ENCODE measurements around the gene MRPL45.

Gene MRPL45

DNA sequence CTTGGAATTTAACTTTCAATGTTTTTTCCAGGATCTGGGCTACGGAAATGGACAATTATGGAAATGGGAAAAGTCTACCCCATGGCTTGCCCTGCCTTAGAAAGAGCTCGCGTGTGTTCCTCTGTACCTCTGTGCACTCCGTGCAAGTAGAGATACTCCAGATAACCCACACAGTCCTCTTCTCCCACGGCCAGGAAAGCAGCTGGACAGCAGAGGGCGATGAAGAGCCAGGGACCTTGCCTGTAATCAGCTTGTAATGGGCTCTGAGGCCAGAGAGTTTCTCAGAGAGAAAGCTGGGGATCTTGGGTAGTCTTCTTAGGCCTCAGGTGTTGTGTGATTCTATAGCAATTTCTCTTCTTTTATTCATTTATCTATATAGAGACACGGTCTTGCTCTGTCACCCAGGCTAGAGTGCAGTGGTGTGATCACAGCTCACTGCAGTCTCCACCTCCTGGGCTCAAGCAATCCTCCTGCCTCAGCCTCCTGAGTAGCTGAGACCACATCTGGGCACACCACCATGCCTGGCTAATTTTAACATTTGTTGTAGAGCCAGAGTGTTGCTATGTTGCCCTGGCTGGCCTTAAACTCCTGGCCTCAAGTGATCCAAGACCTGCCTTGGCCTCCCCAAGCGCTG, 52.2 kb downstream of the MRPL45 start:
- peak; percentile 84 to 89 (median 88) for DNase-seq

- no peak for DNase-seq
These were observed 53.1 kb downstream of the MRPL45 start for GRCh38 chr17:38350035-38350434.

DNA sequence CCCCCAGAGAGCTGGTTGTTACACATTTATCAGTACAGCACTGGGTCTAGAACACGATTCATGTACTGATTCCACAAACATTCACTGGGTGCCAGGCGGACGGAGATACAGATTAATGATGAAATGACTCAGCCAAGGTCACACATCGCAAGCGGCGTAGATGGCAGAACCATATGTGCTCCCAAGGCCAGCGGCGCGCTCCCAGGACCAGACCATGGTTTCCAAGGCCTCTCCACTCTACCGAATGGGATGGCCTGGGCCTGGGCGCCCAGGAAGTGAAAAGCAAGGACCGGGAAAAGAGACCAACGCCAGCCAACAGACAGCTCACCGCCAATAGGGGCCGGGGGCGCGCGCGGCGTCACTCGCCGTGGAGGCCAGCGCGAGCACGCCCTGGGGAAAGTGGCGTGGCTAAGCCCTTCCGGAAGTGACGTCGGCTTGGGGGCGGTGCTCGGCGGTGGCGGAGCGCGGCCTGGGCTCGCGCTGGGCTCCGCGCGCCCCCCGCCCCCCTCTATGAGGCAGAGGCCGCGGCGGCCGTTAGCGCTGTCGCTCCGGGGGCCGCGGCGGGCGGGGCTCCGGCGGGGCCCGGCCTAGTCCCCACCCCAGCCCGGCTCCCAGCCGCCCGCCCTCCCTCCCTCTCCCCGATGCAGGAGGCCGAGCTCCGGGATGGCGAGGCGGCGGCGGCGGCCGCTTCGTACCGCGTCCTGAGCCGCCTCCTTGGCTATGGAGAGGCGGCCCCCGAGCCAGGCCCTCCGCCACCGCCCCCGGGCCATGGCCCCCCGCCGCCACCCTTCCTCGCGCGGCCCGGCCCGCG, 54.6 kb downstream of the MRPL45 start, which contains the start of gene SOCS7:
SOCS7 (plus strand) TSS at position 433 of the 811 bp plus-strand sequence; CDS start at position 642, 209 bp downstream.
- DNase-seq: peak; percentile 94 to 98 (median 96)

GRCh38 chr17:38352245-38353085, 55.5 kb downstream of the MRPL45 start:
- peak; percentile 37 to 75 (median 54) for DNase-seq

GRCh38 chr17:38353086-38353604, 56.2 kb downstream of the MRPL45 start:
- no peak for DNase-seq

DNA sequence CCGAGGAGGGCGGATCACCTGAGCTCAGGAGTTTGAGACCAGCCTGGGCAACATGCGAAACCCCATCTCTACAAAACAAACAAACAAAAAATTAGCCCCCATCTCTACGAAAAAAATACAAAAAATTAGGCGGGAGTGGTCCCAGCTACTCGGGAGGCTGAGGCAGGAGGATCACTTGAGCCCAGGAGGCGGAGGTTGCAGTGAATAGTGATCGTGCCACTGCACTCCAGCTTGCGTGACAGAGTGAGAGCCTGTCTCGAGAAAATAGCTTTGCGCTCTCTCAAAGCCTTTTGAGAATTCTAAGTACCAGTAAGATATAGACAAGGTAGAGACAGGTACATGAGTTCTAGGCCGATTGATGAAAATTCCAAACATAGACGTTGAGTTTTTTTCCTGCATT, 56.7 kb downstream of the MRPL45 start:
- DNase-seq: no peak

DNA sequence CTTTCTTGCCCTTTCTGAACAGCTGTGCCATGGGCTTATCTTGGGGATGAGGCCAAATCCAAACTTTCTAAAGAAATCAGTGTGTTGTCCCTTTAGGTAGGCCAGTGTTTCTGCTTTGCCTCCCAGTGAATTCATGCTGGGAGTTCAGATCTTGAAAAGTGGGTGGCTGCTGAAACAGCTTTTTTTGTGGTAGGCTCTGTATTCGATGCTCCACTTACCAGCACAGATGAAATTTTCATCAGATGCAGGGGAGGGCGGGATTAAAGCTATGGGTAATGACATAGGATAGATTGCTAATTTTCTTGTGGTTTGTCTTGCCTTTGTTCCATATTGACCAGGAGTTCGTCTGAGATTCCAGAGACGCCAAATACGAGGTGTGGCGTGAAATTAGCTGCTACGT, 57.5 kb downstream of the MRPL45 start:
- DNase-seq: no peak

- DNase-seq: no peak
These were observed 58.3 kb downstream of the MRPL45 start for GRCh38 chr17:38355251-38355650.

DNA sequence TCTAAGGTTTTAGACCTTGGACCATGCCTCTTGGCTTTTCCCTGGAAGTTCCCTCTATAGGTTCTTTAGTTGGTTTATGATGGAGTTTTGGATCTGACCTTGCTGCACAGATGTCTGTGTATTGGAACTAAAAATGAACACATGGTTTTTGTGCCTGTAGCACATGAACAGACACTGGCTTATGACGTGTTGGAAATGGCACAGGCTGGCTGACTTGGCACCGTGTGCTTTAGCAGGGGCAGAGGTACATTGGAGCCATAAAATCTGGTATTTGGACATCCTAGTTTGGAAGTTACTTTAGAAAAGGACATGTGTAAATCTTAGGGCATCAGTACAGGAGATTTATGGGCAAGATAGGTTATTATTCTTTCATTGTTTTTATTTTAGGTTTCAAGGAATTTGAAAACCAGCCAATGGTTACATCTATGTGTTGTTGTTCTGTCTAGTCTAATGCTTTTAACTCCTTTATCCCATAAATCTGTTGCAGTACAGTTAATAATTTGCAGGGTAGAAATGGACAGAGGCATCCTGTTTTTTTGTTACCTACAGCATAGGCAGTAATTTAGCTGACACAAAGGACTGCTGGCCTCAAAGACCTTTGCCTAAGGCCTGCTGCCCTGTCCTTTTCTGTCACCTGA, 60.6 kb downstream of the MRPL45 start:
- no peak for DNase-seq

- no peak for DNase-seq
These were observed 61.9 kb downstream of the MRPL45 start for GRCh38 chr17:38358586-38359513.

GRCh38 chr17:38361694-38362465, 64.9 kb downstream of the MRPL45 start:
- DNase-seq: no peak

DNA sequence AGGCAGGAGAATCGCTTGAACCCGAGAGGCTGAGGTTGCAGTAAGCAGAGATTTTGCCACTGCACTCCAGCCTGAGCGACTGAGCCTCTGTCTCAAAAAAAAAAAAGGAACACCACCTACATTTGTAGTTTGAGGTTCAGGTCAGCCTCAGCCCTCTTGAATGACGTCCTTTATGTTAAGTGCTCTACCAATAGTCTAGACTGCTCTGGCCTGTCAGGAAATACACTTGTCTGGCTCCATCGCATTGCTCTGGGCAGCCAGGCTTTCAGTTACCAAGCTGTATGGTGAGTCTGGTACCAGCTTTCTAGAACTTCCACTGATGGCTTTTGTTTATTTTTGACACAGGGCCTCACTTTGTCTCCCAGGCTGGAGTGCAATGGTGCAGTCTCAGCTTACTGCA, 66.0 kb downstream of the MRPL45 start:
- DNase-seq: no peak

DNA sequence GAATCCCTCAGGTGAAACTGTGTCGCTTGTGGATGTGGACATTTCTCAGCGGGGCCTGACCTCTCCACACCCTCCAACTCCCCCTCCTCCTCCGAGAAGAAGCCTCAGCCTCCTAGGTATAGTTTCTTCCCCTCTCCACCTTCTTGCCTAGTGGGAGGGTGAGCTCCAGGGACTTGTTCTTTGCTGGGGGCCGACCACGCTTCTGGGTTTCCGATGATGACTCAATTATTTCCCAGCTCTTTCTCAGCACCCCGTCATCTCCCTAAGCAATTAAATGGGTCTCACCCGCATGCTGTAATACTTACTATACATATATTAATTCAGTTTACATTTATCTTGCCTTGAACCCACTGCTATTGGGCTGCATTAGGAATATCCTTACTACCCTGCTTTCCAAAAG, 67.8 kb downstream of the MRPL45 start:
- no peak for DNase-seq

- no peak for DNase-seq
These were observed 72.3 kb downstream of the MRPL45 start for GRCh38 chr17:38369124-38369886.

Data from suppressor macrophage (primary cell).